ENCODE results near the gene C4orf54. TPM values are rescaled to one million over a fixed set of nuclear protein-coding genes. Genes with fewer than 3 reads are reported as not detected.

The C4orf54 gene
- total RNA-seq, 3 donors from 2014 or later = not detected

DNA sequence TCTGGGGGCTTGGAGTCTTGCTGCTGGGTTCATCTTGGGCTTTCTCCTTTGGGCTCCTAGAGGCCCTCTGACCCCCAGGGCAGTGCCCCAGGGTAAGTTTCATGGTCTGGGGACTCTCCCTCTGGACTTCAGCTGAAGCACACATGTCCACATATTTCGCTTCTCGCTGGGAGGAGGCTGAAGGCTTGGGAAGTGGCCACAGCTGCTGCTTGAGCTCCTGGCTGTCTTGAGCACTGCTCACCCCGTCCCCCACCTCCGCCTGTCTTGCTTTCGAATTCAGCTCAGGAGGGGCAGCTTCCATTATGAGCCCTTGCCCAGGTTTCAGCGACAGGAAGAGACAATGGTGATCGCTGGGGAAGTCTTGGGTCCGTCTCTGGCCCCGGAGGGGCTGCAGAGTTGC, 3.7 kb downstream of the C4orf54 start:
- H3K27ac ChIP-seq = no peak overlapping the region
- no peak for DNase-seq (ENCODE audit: low spot score in 2 of 2)
- H3K36me3 ChIP-seq = no peaks in the 10 kb centered on the region
- H3K4me1 ChIP-seq = no peaks in the 10 kb centered on the region
- no peak overlapping the region for H3K4me3 ChIP-seq
- no peaks in the 10 kb centered on the region for H3K27me3 ChIP-seq
- TF ChIP-seq POLR2AphosphoS5 (IDR thresholded peaks at IDR 0.05) (no peak), POLR2A (IDR thresholded peaks at IDR 0.05) (no peak)
- TF ChIP-seq, protein P1, sequence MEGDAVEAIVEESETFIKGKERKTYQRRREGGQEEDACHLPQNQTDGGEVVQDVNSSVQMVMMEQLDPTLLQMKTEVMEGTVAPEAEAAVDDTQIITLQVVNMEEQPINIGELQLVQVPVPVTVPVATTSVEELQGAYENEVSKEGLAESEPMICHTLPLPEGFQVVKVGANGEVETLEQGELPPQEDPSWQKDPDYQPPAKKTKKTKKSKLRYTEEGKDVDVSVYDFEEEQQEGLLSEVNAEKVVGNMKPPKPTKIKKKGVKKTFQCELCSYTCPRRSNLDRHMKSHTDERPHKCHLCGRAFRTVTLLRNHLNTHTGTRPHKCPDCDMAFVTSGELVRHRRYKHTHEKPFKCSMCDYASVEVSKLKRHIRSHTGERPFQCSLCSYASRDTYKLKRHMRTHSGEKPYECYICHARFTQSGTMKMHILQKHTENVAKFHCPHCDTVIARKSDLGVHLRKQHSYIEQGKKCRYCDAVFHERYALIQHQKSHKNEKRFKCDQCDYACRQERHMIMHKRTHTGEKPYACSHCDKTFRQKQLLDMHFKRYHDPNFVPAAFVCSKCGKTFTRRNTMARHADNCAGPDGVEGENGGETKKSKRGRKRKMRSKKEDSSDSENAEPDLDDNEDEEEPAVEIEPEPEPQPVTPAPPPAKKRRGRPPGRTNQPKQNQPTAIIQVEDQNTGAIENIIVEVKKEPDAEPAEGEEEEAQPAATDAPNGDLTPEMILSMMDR (IDR thresholded peaks at IDR 0.05) = no peak
- H3K9me3 ChIP-seq = no peaks in the 10 kb centered on the region
- intact Hi-C loops (cut with DNase I; ENCODE audit: low total_unique reads) = no loop called here

DNA sequence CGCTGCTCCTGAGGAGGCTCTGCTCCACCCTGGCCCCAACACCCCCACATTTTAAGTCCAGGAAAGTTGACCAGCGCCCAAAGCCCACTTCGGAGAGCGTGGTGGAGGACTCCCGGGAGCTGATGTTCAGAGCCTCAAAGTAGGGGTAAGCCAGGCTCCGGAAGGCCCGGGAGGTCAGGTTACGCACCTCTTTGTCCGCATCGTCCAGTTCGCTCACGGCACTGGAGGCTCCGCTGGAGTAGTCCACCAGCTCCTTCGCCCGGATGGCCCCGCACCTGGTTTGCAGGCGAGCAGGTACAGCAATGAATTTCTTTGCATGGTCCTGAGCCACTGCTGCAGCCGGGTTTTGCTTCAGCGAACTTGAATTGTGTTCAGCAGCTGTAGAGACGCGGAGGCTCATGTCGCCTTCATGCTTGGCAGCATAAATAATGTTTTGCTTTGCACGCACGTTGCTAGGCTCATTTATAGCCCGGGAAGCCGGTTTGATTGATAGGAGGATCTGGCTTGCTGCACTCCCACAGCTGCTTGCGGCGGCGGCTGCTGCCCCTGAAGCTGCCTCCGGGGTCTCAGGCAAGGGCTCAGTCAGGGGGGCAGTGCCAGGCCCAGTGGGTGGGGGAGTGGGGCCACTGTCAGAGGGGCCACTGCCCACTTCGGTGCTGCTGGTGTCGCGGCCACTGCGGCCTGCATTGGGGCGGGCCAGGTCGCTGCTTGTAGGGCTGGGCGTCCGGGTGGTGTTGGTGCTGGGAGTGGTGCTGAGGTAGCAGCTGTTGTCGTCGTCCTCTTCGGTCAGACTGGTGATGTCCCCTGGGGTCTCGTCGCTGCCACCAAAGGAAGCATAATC, 4.8 kb downstream of the C4orf54 start:
- Histone ChIP-seq H3K9me3 (no peaks in the 10 kb centered on the region), H3K4me1 (no peaks in the 10 kb centered on the region), H3K27me3 (no peaks in the 10 kb centered on the region), H3K36me3 (no peaks in the 10 kb centered on the region), H3K4me3 (no peak overlapping the region), H3K27ac (no peak overlapping the region)
- TF ChIP-seq, protein P1 (IDR thresholded peaks at IDR 0.05) = no peak
- no peak for TF ChIP-seq POLR2A (IDR thresholded peaks at IDR 0.05)
- TF ChIP-seq POLR2AphosphoS5 (IDR thresholded peaks at IDR 0.05) = no peak
- DNase-seq (ENCODE audit: low spot score in 2 of 2) = no peak
- intact Hi-C loops (cut with DNase I; ENCODE audit: low total_unique reads) = no loop called here

DNA sequence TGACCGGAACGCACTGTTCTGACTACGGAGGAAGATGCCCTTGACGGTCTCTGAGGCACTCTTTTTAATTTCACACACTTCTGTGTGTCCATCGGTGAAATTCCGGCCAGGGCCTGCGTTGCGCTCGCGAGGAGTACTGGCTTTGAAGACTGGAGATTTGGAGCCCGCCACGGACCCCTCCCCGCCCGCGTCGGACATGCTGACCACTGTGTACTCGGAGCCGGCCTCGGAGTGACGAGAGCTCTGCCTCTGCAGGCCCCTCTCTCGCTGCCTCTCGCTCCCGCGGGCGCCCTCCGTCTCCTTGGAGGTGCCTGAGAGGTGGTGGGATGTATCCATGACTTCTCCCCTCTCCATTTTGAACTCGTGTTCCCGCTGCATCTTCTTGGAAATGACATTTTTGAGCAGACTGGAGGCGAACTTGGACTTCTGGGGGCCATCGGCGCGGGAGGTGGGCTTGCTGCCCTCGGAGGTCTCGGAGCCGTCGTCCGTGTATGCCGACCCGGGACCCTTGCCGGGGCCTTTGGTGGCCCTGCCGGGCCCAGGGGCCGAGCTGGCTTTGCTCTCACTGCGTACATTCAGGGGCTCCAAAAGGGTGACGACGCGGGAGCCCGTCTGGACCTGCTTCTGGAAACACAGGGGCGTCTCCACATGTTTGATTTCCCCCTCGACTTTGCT, 5.7 kb downstream of the C4orf54 start:
- Histone ChIP-seq H3K4me3 (no peak overlapping the region), H3K27me3 (no peaks in the 10 kb centered on the region), H3K36me3 (no peaks in the 10 kb centered on the region), H3K27ac (no peak overlapping the region), H3K9me3 (no peaks in the 10 kb centered on the region), H3K4me1 (no peaks in the 10 kb centered on the region)
- intact Hi-C loops (cut with DNase I; ENCODE audit: low total_unique reads) = loop anchor here (1.0 kb wide), 1 partner anchor 13 kb away; no protein-coding TSS in a partner anchor
- TF ChIP-seq, protein P1 (IDR thresholded peaks at IDR 0.05) = no peak
- TF ChIP-seq POLR2AphosphoS5 (IDR thresholded peaks at IDR 0.05) (no peak), POLR2A (IDR thresholded peaks at IDR 0.05) (no peak)
- DNase-seq (ENCODE audit: low spot score in 2 of 2) = no peak

DNA sequence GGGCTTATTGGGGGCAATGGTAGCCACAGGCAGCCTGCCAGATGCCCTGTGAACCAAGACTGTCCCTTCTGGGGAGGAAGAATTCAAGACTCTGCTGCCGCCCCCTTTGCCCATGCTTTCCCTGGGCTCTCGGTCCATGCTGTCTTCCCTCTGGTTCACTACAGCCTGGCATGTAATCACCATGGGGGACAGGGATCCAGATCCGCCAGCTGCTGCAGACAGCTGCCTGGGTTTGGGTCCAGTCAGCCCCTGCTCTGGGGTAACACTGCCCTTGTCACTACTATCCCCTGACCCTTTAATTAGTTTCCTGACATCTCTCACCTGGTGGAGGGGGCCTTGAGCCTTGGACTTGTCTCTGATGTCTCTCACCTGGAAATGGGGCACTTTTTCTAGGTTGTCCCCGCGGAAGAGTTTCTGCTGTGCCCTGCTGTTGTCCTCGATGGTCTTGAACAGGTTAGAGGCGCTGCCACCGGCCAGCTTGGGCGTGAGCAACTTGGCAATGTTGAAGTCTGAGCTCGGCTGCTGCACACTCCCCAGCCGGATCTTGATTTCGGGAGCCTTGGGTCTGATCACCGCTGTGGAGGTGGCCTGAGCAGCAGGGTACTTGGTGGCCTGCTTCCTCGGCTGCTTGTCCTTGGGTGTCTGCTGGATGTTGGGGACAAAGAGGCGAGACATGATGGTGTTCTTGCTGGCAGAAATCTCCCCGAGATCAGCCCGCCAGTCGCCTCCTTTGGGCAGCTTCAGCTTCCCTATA, 6.4 kb downstream of the C4orf54 start:
- intact Hi-C loops (cut with DNase I; ENCODE audit: low total_unique reads) = loop anchor here (1.0 kb wide), 1 partner anchor 14 kb away; no protein-coding TSS in a partner anchor
- Histone ChIP-seq H3K9me3 (no peaks in the 10 kb centered on the region), H3K4me1 (no peaks in the 10 kb centered on the region), H3K27ac (no peak overlapping the region), H3K4me3 (no peak overlapping the region), H3K36me3 (no peaks in the 10 kb centered on the region), H3K27me3 (no peaks in the 10 kb centered on the region)
- no peak for TF ChIP-seq POLR2A (IDR thresholded peaks at IDR 0.05)
- no peak for TF ChIP-seq POLR2AphosphoS5 (IDR thresholded peaks at IDR 0.05)
- TF ChIP-seq, protein P1 (IDR thresholded peaks at IDR 0.05) = no peak
- no peak for DNase-seq (ENCODE audit: low spot score in 2 of 2)
